Endodermal cell (in vitro differentiated cells): Measurements from ENCODE around the gene HOMER2. TPM values are rescaled to one million over a fixed set of nuclear protein-coding genes. Genes with fewer than 3 reads are reported as not detected.

Source experiments
- DNase-seq: peaks from one replicate; pipeline ENCODE4 v3.0.0-alpha.2; 2017
- H3K27ac ChIP-seq: 2 replicates; pipeline ENCODE4 v1.5.1; 2013; ENCODE audit warnings: mild to moderate bottlenecking, low read depth, low read length, moderate library complexity
- H3K27me3 ChIP-seq: 2 replicates; pipeline ENCODE4 v1.6.1; 2013; ENCODE audit warnings: mild to moderate bottlenecking, low read length, moderate library complexity; ENCODE audit not compliant: insufficient read depth, control insufficient read depth, poor library complexity, severe bottlenecking
- H3K36me3 ChIP-seq: 2 replicates; pipeline ENCODE4 v1.7.0; 2013; ENCODE audit warnings: mild to moderate bottlenecking, low read length, moderate library complexity; ENCODE audit not compliant: control insufficient read depth, insufficient read depth
- H3K4me1 ChIP-seq: one replicate; pipeline ENCODE4 v1.7.0; 2013; ENCODE audit warnings: low read length; ENCODE audit not compliant: control insufficient read depth, insufficient read depth
- H3K4me3 ChIP-seq: 2 replicates; pipeline ENCODE4 v1.5.1; 2013; ENCODE audit warnings: mild to moderate bottlenecking, low read length, moderate library complexity
- H3K9ac ChIP-seq: 2 replicates; pipeline ENCODE4 v1.6.1; 2013; ENCODE audit warnings: mild to moderate bottlenecking, low read length, moderate library complexity; ENCODE audit not compliant: poor library complexity, severe bottlenecking; ENCODE audit errors: extremely low read depth
- H3K9me3 ChIP-seq: 2 replicates; pipeline ENCODE4 v1.6.1; 2013; ENCODE audit warnings: mild to moderate bottlenecking, low read length, moderate library complexity; ENCODE audit not compliant: control insufficient read depth
- H3K27ac Mint-ChIP-seq: 2 replicates; pipeline ENCODE4 v1.8.0; 2020; ENCODE audit warnings: mixed read lengths
- H3K27me3 Mint-ChIP-seq: 2 replicates; pipeline ENCODE4 v1.8.0; 2021; ENCODE audit warnings: mild to moderate bottlenecking, mixed read lengths; ENCODE audit not compliant: insufficient read depth
- H3K36me3 Mint-ChIP-seq: 2 replicates; pipeline ENCODE4 v1.8.0; 2020; ENCODE audit warnings: low read depth, mixed read lengths
- H3K4me1 Mint-ChIP-seq: 2 replicates; pipeline ENCODE4 v1.8.0; 2020; ENCODE audit warnings: mixed read lengths
- H3K4me3 Mint-ChIP-seq: 2 replicates; pipeline ENCODE4 v1.8.0; 2020; ENCODE audit warnings: mild to moderate bottlenecking, moderate library complexity, mixed read lengths
- H3K9me3 Mint-ChIP-seq: 2 replicates; pipeline ENCODE4 v1.8.0; 2020; ENCODE audit warnings: mild to moderate bottlenecking, mixed read lengths
- WGBS, 2 experiments: methylation state at CpG; one replicate each; pipeline versions ENCODE4 v1.1.5 to v1.1.7; 2013; ENCODE audit warnings: missing lambda C conversion rate in 2 of 2, mixed read lengths in 1 of 2; ENCODE audit not compliant: insufficient coverage in 1 of 2, insufficient read length in 1 of 2; 5-methylcytosine and 5-hydroxymethylcytosine counted together
- total RNA-seq, 2 donors: library from RNA; stranded (reverse); fragmentation: NEBNext Ultra II Directional in 1 of 2; extraction: Animal tissue kit (Norgen Biotek cat#: 25700) in 1 of 2; gene quantifications; 2 replicates in 1 of 2; 3 replicates in 1 of 2; pipeline ENCODE4 v1.2.1, GENCODE V29; 2021
- TF ChIP-seq, protein P1 (sequence below): fragments of 200-600 bp; sonication (generic); conservative IDR thresholded peaks from 2 replicates; pipeline ENCODE4 v1.5.0; 2021; ENCODE audit warnings: antibody characterized with exemption, mild to moderate bottlenecking

HOMER2 gene
- total RNA-seq, 2 donors from 2014 or later: 31.8 to 32.7 TPM

DNA sequence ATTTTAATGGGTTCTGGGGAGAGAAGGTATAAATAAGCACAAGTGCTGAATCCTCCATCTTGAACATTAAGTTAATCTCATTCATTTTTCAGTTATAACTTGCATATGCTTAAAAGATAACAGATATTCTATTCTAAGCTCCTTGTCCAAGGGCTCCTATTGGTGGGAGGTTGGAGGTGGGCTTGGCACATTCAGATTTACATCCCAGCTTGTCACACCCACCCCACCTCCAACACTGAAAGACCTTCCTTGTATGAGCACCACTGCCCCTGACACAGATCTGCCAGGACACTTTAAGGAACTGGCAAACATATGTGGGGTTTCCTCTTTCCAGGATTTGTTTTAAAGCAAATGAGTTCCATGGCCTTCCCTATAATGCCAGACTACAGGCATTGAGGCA lies 30.6 kb downstream of the HOMER2 start:
- no peak for DNase-seq
- H3K4me3 Mint-ChIP-seq: no peak overlapping the region
- no peaks in the 10 kb centered on the region for H3K36me3 Mint-ChIP-seq
- H3K9me3 Mint-ChIP-seq: no peaks in the 10 kb centered on the region
- Histone ChIP-seq H3K27ac (no peak overlapping the region), H3K27me3 (no peaks in the 10 kb centered on the region), H3K9ac (no peak overlapping the region), H3K9me3 (no peaks in the 10 kb centered on the region), H3K4me3 (no peak overlapping the region), H3K4me1 (no peaks in the 10 kb centered on the region), H3K36me3 (no peaks in the 10 kb centered on the region)
- no peak overlapping the region for H3K27ac Mint-ChIP-seq
- TF ChIP-seq, protein P1, sequence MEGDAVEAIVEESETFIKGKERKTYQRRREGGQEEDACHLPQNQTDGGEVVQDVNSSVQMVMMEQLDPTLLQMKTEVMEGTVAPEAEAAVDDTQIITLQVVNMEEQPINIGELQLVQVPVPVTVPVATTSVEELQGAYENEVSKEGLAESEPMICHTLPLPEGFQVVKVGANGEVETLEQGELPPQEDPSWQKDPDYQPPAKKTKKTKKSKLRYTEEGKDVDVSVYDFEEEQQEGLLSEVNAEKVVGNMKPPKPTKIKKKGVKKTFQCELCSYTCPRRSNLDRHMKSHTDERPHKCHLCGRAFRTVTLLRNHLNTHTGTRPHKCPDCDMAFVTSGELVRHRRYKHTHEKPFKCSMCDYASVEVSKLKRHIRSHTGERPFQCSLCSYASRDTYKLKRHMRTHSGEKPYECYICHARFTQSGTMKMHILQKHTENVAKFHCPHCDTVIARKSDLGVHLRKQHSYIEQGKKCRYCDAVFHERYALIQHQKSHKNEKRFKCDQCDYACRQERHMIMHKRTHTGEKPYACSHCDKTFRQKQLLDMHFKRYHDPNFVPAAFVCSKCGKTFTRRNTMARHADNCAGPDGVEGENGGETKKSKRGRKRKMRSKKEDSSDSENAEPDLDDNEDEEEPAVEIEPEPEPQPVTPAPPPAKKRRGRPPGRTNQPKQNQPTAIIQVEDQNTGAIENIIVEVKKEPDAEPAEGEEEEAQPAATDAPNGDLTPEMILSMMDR: no peak
- peaks cover 5% of the 10 kb centered on the region for H3K4me1 Mint-ChIP-seq
- H3K27me3 Mint-ChIP-seq: no peaks in the 10 kb centered on the region

GRCh38 chr15:82921242-82921641 lies 31.3 kb downstream of the HOMER2 start:
- 93 to 98% methylated on average over 6 to 8 of the region's 8 CpGs for whole genome bisulfite sequencing, 2 experiments

DNA sequence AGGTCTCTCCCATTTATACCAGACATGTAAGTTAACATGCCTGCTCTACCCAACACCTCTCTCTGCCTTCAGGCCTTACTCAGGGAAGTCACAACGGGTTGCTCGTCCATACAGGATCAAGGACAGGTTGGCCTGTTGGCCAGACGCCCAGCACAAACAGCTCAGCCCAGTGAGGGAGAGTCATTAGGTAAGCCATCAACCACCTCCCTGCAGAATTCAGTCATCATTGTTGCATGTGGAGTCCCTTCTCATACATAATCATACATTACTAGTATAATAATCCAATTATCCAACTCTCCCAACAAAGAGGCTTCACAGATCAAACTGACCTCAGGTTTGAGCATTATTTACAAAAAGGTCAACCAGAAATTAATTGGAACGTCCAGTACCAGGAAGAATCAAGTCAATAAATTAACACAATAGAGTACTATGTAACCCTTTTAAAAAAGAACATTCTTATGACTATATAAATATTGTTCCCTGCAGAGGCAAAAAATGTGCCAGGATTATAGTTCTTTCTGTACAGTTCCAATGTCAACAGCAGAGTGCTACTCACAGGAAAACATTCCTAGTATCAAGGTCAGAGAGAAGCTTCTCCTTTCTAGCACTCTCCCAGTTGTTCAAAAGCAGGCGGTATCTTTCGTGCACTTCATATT lies 33.2 kb downstream of the HOMER2 start:
- Histone ChIP-seq H3K4me1 (no peaks in the 10 kb centered on the region), H3K36me3 (no peaks in the 10 kb centered on the region), H3K9me3 (no peaks in the 10 kb centered on the region), H3K4me3 (no peak overlapping the region), H3K27ac (no peak overlapping the region), H3K27me3 (no peaks in the 10 kb centered on the region), H3K9ac (no peak overlapping the region)
- Mint-ChIP-seq H3K9me3 (no peaks in the 10 kb centered on the region), H3K4me1 (peaks cover 5% of the 10 kb centered on the region), H3K27ac (no peak overlapping the region), H3K36me3 (peaks cover 3% of the 10 kb centered on the region), H3K27me3 (no peaks in the 10 kb centered on the region), H3K4me3 (no peak overlapping the region)
- DNase-seq: no peak
- TF ChIP-seq, protein P1: no peak
- WGBS, 2 experiments: 96 to 100% methylated on average over 1 to 6 of the region's 6 CpGs

More at GRCh38 chr15:82921242-82921641, 31.3 kb downstream of the HOMER2 start:
- Mint-ChIP-seq H3K4me3 (no peak overlapping the region), H3K27me3 (no peaks in the 10 kb centered on the region), H3K36me3 (no peaks in the 10 kb centered on the region), H3K4me1 (peaks cover 5% of the 10 kb centered on the region), H3K9me3 (no peaks in the 10 kb centered on the region), H3K27ac (no peak overlapping the region)
- Histone ChIP-seq H3K9me3 (no peaks in the 10 kb centered on the region), H3K4me1 (no peaks in the 10 kb centered on the region), H3K9ac (no peak overlapping the region), H3K27me3 (no peaks in the 10 kb centered on the region), H3K27ac (no peak overlapping the region), H3K36me3 (no peaks in the 10 kb centered on the region), H3K4me3 (no peak overlapping the region)
- TF ChIP-seq, protein P1: no peak
- DNase-seq: no peak
